ENCODE measurements around the gene IRF3. TPM values are rescaled to one million over a fixed set of nuclear protein-coding genes. Genes with fewer than 3 reads are reported as not detected.
A peak's percentile ranks its signal among the peaks of the same experiment; 100 is the strongest.

The IRF3 gene
- total RNA-seq (2022) (125 and 131 TPM in 2 replicates), Bru-seq, nascent RNA (percentile 82 among the genes with signal in this experiment), BruChase-seq, experiment 1, labeled RNA remaining after a 2-hour chase (percentile 88 among the genes with signal in this experiment), BruChase-seq, experiment 2, labeled RNA remaining after a 6-hour chase (percentile 93 among the genes with signal in this experiment)
- long read RNA-seq, transcript IRF3-203 (8 exons, 1,613 nt): major isoform, 38 of 111 reads
- long read RNA-seq, transcript IRF3-201 (7 exons, 1,691 nt): minor isoform, 6 of 111 reads
- long read RNA-seq, partial matches to known transcripts: 9 of 111 reads
- long read RNA-seq, other reads (novel, unspliced or antisense): 48 of 111 reads

- peak within 1 kb of the TSS; percentile 93 for H3K4me3 Mint-ChIP-seq (ENCODE audit: unreplicated experiment)
- H3K9me3 ChIP-seq: no peaks in the 10 kb centered on the region; the same call in 1 of the 2 replicates
- H3K27me3 ChIP-seq (replicated peaks; ENCODE audit: control insufficient read depth, insufficient read depth, low read length): no peaks in the 10 kb centered on the region
- BruUV-seq (replicated peaks): TSS peak; percentile 55
- peaks cover 13% of the 10 kb centered on the region; the same call in 1 of the 2 replicates for H3K4me1 ChIP-seq
- H3K4me1 Mint-ChIP-seq (ENCODE audit: low read depth, unreplicated experiment): peaks cover 18% of the 10 kb centered on the region
- peak within 1 kb of the TSS; percentile 89 for H3K27ac Mint-ChIP-seq (ENCODE audit: unreplicated experiment)
- H3K36me3 ChIP-seq (ENCODE audit: control insufficient read depth, insufficient read depth, low read length): peaks cover 4% of the 10 kb centered on the region
- no peaks in the 10 kb centered on the region for H3K9me3 Mint-ChIP-seq (ENCODE audit: unreplicated experiment)
- DNase-seq: peak; percentile 97 to 98
- peak within 1 kb of the TSS; percentile 86 for H3K4me3 ChIP-seq (ENCODE audit: low read depth, low read length)
- intact Hi-C loops (cut with micrococcal nuclease; ENCODE audit: unreplicated experiment): loop anchor here (1.0 kb wide), 2 partner anchors 11 to 25 kb away; partner anchors contain the start of gene RRAS
- POLR2A ChIA-PET: interaction anchor here (0.6 to 2.6 kb wide), 5 partner anchors 9 to 75 kb away, joined by 4 to 24 read pairs (median 15); partner anchors contain the start of genes PRMT1, RRAS and SCAF1
- no peaks in the 10 kb centered on the region for H3K27me3 Mint-ChIP-seq (ENCODE audit: insufficient read depth, unreplicated experiment)
- CTCF ChIA-PET: interaction anchor here (0.5 to 2.0 kb wide), 3 partner anchors 25 to 171 kb away, joined by 4 to 11 read pairs (median 7); partner anchors contain the start of gene RRAS
- TF ChIP-seq CTCF (IDR thresholded peaks at IDR 0.05; ENCODE audit: insufficient read depth in 1 of 2, low read depth in 1 of 2, low read length in 1 of 2, severe bottlenecking in 1 of 2, unreplicated experiment in 1 of 2): no peak
- peaks cover 80% of the 10 kb centered on the region for H3K36me3 Mint-ChIP-seq (ENCODE audit: insufficient read depth, unreplicated experiment)
Observed at GRCh38 chr19:49665351-49666119, at the start of gene IRF3, which contains the start of gene BCL2L12. Gene IRF3 (minus strand): TSS chr19:49665857. CDS start chr19:49664838, 1,019 bp downstream. Gene BCL2L12 (plus strand): TSS chr19:49665933. CDS start chr19:49666693, 760 bp downstream.

GRCh38 chr19:49713236-49713845, 47.7 kb upstream of the IRF3 start:
- H3K4me3 ChIP-seq (ENCODE audit: low read depth, low read length): no peak overlapping the region

More at GRCh38 chr19:49713236-49713845, 47.7 kb upstream of the IRF3 start:
- Mint-ChIP-seq H3K27me3 (ENCODE audit: insufficient read depth, unreplicated experiment) (no peaks in the 10 kb centered on the region), H3K9me3 (ENCODE audit: unreplicated experiment) (peaks cover 8% of the 10 kb centered on the region), H3K36me3 (ENCODE audit: insufficient read depth, unreplicated experiment) (peaks cover 14% of the 10 kb centered on the region), H3K27ac (ENCODE audit: unreplicated experiment) (peak overlapping the region; percentile 74), H3K4me3 (ENCODE audit: unreplicated experiment) (no peak overlapping the region), H3K4me1 (ENCODE audit: low read depth, unreplicated experiment) (peaks cover 24% of the 10 kb centered on the region)
- no TSS peak for BruUV-seq (replicated peaks)
- H3K4me1 ChIP-seq: peaks cover 10% of the 10 kb centered on the region; the same call in 1 of the 2 replicates
- peak; percentile 74 for DNase-seq
- ChIA-PET CTCF (interaction anchor here (0.7 to 0.9 kb wide), 2 partner anchors 35 to 71 kb away, joined by 3 to 4 read pairs; partner anchors contain the start of gene SCAF1), POLR2A (interaction anchor here (0.5 to 0.6 kb wide), 4 partner anchors 38 to 200 kb away, joined by 5 to 13 read pairs (median 6); partner anchors contain the start of gene AP2A1)
- intact Hi-C loops (cut with micrococcal nuclease; ENCODE audit: unreplicated experiment): loop anchor here (5.0 kb wide), 1 partner anchor 54 kb away; the partner anchor contains the start of gene AP2A1
- TF ChIP-seq CTCF (IDR thresholded peaks at IDR 0.05; ENCODE audit: insufficient read depth in 1 of 2, low read depth in 1 of 2, low read length in 1 of 2, severe bottlenecking in 1 of 2, unreplicated experiment in 1 of 2): no peak
- H3K9me3 ChIP-seq: no peaks in the 10 kb centered on the region
- H3K27me3 ChIP-seq (replicated peaks; ENCODE audit: control insufficient read depth, insufficient read depth, low read length): no peaks in the 10 kb centered on the region
- H3K36me3 ChIP-seq (ENCODE audit: control insufficient read depth, insufficient read depth, low read length): no peaks in the 10 kb centered on the region
